SH-SY5Y (cell line): ENCODE data around the gene EPHA2.

ENCODE experiments used
- GATA2 ChIP-seq: IDR thresholded peaks from 2 replicates; pipeline ENCODE4 v1.6.1; 2011; ENCODE audit warnings: mild to moderate bottlenecking, low read depth, low read length
- GATA3 ChIP-seq: IDR thresholded peaks from 2 replicates; pipeline ENCODE4 v1.6.1; 2011; ENCODE audit warnings: low read depth, mild to moderate bottlenecking, low read length, moderate library complexity

GRCh38 chr1:16131636-16132324 is 24.1 kb downstream of the EPHA2 start:
- TF ChIP-seq GATA2 (no peak), GATA3 (no peak)
